NOMO-1 treated with DMSO at 0.1 percent for 48 hours (cell line): ENCODE results near the gene TSHZ1.
"Not testable (repeated sequence)": the region's sequence is repeated elsewhere in the genome, so short reads cannot be mapped to it uniquely, and the experiment has no call there.

Source experiments
- DNase-seq: peaks from one replicate; lab custom pipeline; 2025; ENCODE audit not compliant: unreplicated experiment; lab: John Stamatoyannopoulos, UW

TSHZ1 gene

GRCh38 chr18:75183524-75183923, 27.1 kb upstream of the TSHZ1 start:
- DNase-seq, result no peak

- DNase-seq, result no peak
These were observed 26.6 kb upstream of the TSHZ1 start for GRCh38 chr18:75183973-75184493.

- DNase-seq, result no peak
These were observed 25.1 kb upstream of the TSHZ1 start for GRCh38 chr18:75185460-75185859.

DNA sequence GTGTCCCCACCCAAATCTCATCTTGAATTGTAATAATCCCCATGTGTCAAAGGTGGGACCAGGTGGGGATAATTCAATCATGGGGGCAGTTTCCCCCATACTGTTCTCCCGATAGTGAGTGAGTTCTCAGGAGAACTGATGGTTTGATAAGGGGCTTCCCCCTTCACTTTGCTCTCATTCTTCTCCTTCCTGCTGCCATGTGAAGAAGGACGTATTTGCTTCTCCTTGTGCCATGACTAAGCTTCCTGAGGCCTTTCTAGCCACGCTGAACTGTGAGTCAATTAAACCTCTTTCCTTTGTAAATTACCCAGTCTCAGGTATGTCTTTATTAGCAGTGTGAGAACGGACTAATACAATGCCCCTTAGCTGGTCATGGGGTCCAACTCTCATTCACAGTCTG, 22.9 kb upstream of the TSHZ1 start:
- not testable (repeated sequence) for DNase-seq

GRCh38 chr18:75189696-75190095, 20.9 kb upstream of the TSHZ1 start:
- DNase-seq, result no peak

DNA sequence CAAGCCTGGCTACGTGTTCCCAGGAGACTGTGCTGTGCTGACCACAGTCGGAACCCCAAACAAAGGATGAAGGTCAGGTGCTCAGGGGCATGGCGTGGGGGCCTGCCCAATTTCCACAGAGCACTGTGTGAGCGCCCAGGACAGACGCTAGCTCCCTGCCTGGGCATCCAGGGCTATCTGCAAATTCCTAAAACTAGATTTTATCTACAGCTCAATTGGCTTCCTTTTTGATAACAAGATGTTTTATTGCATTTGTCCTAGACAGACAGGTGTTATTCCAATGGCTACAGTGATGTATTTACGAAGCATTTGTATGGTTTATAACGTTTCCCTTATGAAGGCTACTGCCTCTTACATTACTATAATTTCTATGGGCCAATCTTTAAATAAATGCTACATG, 17.7 kb upstream of the TSHZ1 start:
- no peak for DNase-seq

DNA sequence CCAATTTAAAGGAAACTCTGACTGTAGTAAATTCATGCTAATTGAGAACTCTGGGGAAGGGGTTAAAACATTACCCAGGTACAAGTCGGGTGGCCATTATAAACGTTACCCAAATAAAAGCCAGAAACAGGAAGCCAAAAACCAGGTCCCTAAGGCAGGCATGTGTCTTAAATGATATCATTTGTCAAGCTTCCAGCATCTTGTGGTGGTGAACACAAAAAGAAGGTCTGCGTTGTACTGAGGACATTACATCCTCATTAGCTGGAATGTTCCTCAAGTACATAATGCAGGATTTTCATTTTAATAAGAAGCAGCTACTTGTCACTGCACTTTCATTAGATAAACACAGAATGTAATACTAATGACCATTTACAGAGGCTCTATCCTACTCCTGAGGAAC, 12.6 kb upstream of the TSHZ1 start:
- DNase-seq, result no peak

- DNase-seq, result no peak
These were observed 11.3 kb upstream of the TSHZ1 start for GRCh38 chr18:75199327-75199726.

DNA sequence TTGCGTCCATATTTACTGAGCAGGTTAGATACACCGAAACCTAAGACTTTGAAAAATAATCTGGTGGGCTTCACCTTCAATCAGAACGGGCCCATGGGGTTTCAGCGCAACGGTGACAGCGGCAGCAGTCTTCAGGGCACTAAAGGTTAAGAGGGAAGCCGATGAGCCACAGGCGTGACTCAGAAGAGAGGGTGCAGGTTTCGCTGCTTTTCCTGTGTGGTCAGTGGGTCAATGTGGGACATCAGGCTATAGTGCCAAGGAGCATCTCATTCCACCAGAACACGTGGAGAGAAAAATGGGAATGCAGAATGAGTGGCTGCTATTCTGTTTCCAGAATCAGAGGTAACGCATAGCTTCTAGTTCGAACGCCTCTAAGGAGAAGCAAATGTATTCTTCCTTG, 10.5 kb upstream of the TSHZ1 start:
- DNase-seq, result no peak

- no peak for DNase-seq
These were observed 9.9 kb upstream of the TSHZ1 start for GRCh38 chr18:75200605-75201280.

DNA sequence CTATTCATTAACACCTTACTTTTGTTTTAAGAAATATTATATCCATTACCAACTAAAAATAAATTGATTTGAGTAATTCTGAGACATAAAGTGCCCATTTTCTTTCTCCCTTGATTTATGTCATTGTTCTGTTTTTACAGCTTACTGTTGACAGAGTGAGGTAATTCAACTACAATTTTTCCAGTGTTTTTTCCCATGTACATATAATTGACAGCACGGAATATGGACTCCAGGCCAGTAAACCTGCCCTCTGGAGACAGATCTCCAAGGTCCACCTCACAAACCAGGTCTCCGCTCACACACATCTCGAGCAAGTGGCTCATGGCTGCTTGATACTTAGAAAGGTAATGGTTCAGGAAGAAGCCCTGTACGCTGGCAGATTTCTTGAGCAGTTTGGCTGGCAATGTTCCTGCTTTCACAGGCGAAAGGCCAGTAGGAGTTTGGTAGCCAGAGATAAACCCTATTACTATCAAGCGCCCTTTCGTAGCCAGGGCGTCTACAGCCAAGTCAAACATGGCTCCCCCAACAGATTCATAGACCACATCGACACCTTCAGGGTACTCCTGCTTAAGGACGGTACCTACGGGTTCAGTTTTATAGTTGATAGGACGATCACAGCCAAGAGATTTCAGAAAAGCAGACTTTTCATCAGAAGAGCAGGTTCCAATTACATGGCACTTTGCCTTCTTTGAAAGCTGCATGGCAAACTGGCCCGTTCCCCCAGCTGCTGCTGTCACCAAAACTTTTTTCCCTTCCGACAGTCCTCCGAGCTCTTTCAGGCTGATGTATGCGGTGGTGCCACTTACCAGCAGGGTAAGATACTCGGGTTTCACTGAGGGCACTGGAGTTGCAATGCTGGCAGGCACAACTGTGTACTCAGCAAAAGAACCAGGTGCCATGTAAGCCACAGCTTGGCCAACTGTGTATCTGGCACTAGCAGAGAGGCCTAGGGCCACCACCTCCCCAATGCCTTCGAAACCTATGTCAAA, 9.0 kb upstream of the TSHZ1 start:
- no peak for DNase-seq

- DNase-seq, result no peak
These were observed 7.8 kb upstream of the TSHZ1 start for GRCh38 chr18:75202696-75203365.

DNA sequence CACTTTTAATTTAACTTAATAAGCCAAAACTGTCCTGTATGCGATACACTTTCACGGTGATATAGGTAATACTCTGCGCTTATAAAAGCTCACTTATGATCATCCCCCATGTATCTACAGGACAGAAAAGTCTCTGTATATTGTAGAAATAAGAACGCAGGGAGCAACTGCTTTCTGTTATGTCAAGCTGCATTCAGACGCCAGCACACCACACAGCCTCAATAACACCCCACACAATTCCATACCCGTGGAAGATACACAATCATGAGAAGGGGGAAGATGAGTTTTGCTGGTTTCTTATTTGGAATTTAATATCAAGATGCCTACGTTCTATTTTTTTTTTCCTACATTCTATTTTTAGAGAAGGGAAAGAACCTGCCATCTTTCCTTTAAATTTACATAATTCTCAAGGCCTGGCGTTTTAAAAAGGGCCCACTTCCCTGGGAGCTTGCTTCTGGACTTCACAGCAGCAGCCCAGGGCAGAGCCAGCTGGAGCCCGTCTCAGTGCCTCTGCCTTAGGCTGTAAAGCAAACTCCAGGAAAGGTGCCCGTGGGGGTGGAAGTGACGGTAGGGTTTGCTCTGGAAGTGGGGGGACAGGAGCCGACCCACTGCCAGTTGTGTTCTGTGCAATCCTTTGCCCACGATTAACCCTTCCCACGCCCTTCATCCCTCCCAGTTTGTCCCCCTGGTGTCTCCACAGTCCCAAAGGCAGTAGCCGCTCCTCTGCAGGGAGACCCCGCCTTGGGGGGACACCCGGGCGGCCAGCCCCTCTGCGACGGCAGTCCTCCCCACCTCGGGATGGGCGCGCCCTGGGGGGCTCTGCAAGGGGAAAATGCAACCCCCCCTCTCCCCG, 7.0 kb upstream of the TSHZ1 start:
- no peak for DNase-seq

DNA sequence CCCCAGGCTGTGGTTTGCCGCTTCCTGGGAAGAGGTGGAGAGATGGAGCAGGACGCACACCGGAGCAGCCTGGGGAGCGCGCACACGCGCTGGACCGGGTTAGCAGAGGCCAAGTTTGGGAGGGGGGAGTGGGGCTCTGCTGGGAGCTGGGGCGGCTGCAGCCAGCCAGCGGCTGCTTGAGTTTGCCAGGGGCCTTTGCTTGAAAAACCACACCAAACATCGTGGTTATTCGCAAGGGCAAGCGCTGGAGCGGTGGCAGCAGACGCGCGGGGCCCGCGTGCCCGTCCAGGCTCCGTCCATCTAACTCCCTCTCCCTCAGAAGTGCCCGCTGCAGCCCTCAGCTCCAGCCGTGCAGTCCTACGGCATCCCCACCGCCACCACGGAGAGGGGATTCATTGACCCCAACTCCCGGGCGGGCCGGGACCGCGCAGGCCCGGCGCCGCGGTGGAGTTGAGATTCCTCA, 6.3 kb upstream of the TSHZ1 start:
- no peak for DNase-seq

DNA sequence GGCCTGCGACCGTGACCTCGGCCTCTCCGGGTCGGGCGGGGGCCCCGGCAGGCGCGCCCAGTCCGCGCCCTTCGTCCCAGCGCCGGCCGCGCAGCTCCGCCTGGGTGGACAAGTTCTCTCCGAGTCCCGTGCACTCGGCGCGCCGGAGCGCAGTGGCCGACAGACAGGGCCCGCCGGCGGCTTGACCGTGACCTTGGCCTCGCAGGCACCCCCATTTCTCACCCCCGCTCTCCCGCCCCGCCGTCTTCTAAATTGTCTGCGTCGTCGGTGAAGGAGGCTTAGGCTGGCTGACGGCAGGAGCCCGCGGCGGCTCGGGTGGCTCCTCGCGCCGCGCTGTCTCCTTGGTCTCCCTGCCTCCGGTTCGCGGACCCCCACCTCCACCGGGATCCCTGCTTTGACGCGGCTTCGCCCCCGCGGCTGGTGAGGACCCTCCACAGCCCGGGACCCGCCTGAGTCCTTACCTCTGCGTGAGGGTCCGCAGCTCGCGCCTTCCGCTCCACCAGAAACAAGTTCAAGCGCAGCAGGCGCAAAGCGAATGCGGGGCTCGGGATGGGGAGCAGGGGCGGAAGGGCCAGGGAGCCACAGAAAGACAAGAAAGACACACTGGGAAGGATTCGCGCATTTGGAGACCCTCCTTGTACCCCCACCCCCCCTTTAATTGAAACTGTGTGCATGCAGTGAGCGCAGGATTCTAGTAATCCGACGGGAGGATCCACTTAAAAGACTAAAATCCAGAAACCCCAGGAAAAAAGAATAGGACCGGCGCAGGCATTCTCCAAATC, 5.7 kb upstream of the TSHZ1 start:
- no peak for DNase-seq

GRCh38 chr18:75205514-75206132, 5.0 kb upstream of the TSHZ1 start:
- no peak for DNase-seq

- no peak for DNase-seq
These were observed 3.9 kb upstream of the TSHZ1 start for GRCh38 chr18:75206452-75207309.
